Muscle of back (tissue), 11 donors: ENCODE data around the gene SH3BP4. TPM values are rescaled to one million over a fixed set of nuclear protein-coding genes. Genes with fewer than 3 reads are reported as not detected.

ENCODE experiments used
- DNase-seq, 3 donors: peaks; one replicate each; pipeline versions ENCODE4 v3.0.0 to v3.0.0-alpha.2; 2013
- polyA plus RNA-seq, 10 donors: library from polyadenylated mRNA; unstranded; fragments of 120-200 nt; gene quantifications; one replicate each; pipeline ENCODE4 v1.2.1, GENCODE V29; 2013; ENCODE audit not compliant: insufficient read length in 10 of 10

Gene SH3BP4
- polyA plus RNA-seq, 10 donors, result 12.8 to 19.8 (median 16.7) TPM

DNA sequence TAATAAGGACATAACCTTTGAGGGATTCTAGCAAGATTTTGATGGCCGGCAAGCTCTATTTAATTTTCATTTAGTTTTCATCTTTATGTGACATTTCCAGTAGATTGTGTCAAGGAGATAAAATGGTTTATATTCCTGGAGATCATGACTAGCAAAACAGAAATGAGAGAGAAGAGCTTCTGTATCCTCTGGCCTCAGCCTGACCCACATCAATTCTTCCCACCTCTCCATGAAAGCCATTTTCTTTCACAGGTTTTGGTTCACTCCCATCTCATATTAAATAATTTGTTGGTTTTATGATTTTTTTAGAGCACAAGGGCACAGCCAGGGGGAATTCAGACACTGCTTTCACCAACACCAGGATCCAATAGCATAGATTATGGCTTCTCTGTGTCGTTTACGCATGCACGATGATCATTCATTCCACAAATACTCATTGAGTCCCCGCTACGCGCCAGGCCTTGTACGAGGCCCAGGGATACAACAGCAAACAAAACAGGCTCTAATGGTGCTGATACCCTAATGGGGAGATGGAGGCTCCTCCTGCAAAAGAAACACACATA is 85.9 kb downstream of the SH3BP4 start:
- DNase-seq, result no peak

DNA sequence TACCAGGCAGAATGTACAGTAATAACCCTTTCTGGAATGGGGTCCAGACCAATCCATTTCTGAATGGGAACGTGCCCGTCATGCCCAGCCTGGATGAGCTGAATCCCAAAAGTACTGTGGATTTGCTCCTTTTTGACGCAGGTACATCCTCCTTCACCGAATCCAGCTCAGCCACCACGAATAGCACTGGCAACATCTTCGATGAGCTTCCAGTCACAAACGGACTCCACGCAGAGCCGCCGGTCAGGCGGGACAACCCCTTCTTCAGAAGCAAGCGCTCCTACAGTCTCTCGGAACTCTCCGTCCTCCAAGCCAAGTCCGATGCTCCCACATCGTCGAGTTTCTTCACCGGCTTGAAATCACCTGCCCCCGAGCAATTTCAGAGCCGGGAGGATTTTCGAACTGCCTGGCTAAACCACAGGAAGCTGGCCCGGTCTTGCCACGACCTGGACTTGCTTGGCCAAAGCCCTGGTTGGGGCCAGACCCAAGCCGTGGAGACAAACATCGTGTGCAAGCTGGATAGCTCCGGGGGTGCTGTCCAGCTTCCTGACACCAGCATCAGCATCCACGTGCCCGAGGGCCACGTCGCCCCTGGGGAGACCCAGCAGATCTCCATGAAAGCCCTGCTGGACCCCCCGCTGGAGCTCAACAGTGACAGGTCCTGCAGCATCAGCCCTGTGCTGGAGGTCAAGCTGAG is 89.6 kb downstream of the SH3BP4 start:
- DNase-seq, result no peak

DNA sequence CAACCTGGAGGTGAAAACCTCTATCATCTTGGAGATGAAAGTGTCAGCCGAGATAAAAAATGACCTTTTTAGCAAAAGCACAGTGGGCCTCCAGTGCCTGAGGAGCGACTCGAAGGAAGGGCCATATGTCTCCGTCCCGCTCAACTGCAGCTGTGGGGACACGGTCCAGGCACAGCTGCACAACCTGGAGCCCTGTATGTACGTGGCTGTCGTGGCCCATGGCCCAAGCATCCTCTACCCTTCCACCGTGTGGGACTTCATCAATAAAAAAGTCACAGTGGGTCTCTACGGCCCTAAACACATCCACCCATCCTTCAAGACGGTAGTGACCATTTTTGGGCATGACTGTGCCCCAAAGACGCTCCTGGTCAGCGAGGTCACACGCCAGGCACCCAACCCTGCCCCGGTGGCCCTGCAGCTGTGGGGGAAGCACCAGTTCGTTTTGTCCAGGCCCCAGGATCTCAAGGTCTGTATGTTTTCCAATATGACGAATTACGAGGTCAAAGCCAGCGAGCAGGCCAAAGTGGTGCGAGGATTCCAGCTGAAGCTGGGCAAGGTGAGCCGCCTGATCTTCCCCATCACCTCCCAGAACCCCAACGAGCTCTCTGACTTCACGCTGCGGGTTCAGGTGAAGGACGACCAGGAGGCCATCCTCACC is 90.2 kb downstream of the SH3BP4 start:
- no peak for DNase-seq

DNA sequence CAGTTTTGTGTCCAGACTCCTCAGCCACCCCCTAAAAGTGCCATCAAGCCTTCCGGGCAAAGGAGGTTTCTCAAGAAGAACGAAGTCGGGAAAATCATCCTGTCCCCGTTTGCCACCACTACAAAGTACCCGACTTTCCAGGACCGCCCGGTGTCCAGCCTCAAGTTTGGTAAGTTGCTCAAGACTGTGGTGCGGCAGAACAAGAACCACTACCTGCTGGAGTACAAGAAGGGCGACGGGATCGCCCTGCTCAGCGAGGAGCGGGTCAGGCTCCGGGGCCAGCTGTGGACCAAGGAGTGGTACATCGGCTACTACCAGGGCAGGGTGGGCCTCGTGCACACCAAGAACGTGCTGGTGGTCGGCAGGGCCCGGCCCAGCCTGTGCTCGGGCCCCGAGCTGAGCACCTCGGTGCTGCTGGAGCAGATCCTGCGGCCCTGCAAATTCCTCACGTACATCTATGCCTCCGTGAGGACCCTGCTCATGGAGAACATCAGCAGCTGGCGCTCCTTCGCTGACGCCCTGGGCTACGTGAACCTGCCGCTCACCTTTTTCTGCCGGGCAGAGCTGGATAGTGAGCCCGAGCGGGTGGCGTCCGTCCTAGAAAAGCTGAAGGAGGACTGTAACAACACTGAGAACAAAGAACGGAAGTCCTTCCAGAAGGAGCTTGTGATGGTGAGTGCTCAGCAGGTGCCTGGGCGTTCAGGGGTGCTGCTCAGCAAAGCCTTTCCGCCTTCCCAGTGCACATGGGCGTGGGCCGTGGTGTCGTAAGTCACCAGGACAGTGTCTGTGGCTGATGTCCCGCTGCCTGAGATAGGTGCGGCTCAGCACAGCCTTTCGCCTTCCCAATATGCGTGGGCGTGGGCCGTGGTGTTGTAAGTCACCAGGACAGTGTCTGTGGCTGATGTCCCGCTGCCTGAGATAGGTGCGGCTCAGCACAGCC is 91.0 kb downstream of the SH3BP4 start:
- no peak for DNase-seq

DNA sequence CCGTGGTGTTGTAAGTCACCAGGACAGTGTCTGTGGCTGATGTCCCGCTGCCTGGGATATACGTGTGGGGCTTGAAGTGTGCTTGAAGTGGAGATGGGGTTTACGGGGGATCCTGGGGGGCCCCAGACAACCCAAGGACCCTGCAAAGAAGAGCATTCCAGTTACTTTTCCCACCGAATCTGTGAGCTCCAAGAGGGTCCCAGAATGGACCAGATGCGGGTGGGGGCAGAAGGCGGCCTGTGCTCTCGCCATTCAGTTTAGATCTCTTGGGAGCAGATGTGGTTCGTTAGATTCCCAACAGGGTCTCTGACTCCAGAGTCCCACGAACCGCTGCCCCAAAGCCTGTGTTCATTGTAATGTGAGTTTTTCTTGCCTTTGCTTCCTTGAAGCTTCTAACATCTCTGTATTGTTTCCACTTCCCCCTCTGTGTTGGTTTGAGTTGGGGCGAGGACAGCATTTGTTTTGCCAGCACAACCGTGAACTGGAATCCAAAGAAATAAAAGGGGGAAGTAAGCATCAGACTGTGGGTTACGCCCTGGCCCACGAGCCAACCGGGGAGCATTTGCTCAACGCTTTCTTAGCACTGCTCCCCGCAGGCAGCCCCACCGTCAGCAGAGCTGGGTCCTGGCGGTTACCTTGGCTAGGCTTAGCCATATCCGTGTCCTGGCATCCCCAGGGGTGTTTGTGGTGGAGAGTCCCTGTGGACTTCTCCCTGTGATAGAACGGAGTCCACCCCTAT is 92.1 kb downstream of the SH3BP4 start:
- DNase-seq, result no peak

DNA sequence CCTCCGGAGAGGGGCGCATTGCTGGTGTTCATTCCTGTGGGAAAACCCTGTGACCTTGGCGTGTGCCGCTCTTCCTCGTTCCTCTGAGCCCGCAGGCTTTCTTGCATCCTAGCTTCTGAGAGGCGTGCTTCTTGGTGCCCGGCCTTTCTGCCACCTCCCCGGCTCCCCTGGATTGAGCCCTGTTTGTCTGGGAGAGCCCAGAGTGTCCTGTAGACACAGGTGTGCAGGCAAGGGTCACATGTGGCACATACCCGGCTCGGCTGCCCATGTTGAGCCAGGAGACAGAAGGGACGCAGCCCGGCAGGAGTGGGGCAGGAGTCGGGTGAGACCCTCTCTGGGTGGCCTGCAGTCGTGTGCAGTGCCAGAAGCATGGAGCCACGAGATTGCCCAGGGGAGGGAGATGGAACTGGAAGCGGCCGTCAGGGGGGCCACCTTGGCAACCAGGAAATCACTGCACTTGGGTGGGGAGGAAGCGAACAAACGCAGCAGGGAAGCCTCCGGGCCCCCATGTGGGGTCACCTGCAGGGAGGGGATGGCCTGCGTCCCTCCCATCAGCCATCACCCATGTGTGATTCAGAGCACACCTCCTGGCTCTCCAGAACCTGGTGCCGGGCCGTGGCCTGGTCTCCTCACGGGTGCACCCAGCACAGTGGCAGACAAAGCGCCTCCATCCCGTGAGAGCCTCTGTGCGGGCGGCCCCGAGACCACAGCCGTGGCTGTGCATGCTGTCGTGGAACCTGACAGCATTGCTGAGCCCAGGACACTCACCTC is 92.9 kb downstream of the SH3BP4 start:
- no peak for DNase-seq

DNA sequence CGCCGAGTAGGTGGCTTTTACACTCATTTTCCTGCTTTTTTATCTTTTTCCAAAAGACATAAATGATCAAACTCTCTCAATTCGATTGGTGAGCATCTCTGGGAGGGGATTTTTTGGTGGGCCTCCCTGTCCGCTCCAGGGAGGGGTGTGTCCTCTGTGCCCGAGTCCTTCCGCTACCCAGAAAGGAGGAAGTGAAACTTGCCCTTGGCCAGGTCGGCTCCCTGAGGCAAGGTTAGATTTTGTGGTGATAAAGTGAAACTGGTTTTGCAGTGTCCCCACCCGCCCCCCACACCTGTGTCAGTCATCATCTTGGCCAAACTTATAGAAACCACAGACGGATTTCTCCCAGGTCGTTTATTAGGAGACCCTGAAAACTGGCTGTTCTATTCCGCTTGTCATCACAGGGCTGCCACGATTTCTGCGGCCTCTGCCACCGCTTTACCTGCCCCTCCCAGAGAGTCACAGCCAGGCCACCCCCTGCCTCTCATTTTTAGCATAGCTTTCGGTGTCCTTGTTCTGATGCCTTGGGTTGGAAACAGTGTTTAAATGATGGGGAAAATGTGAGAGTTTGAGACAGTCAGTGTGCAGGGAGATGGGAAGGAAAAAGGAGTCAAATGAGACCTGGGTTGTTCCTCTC is 93.6 kb downstream of the SH3BP4 start:
- DNase-seq, result no peak

DNA sequence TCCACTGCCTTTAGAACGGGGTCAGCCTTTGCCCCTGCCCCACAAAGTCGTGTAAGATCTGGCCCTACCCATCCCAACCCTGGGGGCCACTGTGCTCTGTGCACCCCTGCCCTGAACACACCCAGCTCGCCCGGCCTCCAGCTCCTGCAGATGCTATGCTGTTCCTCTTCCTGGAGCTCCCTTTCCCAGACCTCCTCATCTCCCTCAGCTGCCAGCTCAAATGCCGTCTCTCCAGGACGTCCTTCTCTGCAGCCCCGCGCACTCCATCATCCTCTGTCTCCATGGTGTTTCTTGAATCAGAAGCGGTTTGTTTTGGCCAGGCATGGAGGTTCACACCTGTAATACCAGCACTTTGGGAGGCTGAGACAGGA is 94.1 kb downstream of the SH3BP4 start:
- no peak for DNase-seq

DNA sequence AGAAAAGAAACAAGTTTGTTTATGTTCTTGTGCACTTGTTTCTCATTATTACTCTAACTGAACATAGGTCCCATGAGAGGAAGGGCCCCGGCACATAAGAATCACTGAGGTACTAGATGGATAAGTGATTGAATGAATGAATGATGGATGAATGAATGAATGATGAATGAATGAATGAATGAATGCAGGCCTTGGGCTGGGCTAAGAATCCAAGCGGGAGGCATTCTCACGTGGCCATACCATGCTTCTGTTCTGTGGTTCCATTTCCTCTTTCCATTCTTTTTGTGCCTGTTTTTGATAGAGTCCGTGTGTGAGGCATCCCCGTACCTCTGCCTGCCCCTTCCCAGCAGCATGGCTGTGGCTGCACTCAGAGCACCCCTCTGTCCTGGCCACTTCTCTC is 94.8 kb downstream of the SH3BP4 start:
- DNase-seq, result no peak

DNA sequence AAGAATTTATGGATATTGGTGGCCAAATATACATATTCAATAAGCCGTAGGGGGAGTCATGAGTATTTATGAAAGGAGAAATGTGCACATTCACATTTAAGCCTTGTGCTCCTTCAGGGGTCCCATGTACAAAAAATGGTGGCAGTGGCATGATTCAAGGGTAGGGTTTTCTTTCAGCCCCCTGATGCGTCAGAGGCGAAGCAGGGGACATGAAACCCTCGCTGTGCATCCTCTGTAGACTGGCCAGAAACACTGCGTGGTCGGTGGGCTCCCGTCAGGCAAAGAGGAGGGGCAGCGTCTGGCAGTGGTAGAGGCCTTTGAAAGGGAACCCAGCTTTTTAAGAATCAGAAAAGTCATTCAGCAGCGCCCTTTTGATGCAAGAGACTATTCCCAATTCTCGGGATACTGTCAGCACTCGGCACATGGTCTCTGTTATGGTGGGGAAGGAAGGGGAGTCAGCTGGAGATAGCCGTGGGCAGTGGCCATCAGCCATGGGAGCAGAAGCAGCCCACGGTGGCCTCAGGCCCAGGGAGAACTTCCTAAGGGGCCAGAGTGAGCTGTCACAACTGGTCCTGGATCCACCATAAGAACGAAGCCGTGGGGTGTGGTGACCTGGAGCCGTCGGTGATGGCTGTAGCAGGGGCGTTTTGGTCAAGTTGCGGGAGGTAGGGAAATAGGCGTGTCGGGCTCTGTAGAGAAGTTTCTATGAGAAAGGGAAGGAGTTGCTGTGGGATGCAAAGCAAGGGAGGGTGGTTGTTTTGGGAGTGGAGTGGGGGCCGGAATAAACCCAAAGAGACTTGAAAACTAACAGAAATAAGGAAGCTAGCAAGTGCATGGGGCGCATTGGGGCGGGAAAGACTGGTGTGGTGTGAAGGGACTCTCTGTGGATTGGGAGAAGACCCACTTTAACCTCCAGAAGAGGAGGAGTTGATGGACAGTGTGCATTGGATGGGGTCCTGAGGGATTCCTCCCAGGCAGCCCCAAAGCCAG is 95.6 kb downstream of the SH3BP4 start:
- no peak for DNase-seq

DNA sequence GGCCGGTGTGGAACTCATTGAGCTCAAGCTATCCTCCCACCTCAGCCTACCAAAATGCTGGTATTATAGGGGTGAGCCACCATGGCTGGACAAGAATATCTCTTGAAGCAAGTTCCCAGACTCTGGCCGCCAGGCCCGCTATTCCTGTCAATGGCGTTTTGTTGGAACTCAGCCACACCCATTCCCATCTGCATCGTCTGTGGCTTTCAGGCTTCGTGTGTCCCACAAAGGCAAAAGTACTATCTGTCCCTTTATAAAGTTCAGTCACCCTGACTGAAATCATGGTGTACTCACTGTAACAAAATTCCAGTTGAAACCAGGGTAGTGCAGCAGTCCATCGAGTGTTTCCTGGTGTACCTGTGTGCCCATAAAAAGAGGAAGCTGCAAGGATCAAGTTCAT is 96.7 kb downstream of the SH3BP4 start:
- DNase-seq, result no peak

DNA sequence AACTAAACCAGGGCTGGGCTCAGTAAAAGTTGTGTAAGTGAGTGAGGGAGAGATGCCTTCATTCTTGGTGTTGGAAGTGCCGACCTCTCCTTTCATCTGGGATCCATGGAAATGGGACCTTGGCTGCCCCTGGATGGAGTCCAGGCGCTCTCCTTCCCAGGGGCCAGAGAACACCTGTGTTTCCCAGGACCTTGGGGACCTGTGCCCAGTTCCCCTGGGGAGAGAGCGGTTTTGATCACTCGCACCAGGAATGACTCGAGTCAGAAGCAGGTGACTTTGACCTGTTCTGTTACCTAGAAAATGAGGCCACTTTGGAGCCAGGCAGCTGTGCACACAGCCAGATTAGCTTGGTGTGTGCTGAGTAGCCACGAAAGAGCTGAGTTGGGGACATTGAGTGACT is 97.3 kb downstream of the SH3BP4 start:
- DNase-seq, result no peak

DNA sequence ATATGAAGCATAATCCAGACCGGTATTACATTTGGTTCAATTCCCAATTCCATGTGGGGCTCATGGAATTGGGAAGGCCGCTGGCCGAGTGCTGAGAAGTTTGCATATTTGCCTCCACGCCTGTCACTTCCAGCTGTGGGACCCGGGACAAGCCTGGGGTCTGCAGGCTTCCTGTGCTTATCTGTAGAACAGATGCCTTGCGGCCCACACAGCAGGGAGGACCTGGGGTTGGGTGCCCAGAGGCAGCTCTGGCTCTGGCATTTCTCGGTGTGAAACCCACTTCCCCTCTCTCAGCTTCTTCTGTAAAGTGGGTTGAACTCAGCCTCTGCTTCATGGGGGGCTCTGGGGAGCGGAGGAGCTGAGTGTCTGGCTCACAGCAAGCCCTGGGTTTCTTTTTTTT is 97.9 kb downstream of the SH3BP4 start:
- DNase-seq, result no peak

DNA sequence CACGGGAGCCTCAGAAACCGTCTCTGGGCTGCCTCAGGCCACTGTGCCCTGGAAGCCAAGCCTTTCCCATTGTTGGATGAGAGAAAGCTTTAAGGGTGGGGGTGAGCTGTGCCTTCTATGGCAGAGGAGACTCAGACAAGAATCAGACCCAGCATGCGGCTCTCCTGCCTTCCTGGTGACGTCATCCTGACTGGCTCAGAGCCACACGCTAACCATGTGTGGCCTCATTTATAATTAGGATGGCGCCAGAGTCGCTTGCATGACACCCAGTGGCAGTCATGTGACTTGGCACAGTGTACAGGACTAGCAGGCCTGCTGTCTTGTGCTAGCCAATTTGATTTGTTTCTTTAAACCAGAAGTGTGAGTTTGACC is 99.1 kb downstream of the SH3BP4 start:
- peak; percentile 82 to 98 (median 85) for DNase-seq

DNA sequence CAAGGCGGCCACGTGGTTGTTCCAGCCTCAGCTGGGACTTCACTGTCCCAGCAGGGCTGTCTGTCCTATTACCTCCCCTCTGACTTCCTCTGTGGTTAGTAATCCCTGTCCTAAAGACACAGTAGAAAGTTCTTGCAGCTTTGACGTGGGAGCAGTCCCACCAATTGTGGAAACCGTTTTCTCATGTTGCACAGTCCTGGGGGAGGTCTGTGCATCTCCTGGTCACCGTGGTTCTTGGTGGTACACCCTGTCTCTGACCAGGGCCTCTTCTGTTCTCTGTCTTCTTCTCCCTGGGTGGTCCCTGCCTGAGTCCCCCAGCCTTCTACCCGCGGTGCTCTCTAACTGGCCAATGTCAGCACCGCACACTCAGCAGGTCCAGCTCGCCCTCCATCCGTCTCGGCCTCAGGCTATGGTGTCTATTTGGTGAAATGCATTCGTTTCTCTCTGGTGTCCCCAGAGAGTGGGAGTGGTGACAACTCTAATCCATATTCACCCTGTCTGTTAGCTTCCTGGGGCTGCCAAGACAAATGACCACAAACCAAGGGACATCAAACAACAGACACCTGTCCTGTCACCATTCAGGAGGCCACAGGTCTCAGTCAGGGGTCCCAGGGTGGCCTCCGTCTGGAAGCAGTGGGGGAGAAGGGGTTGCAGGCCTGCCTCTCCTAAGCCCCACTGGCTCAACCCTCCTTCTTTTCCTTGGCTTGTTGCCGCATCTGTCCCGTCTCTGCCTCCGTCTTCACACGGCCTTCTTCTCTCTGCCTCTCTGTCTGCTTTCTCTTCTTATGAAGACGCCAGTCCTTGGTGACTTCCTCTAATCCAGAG is 99.8 kb downstream of the SH3BP4 start:
- DNase-seq, result peak in 1 of 3 donors; percentile 69

DNA sequence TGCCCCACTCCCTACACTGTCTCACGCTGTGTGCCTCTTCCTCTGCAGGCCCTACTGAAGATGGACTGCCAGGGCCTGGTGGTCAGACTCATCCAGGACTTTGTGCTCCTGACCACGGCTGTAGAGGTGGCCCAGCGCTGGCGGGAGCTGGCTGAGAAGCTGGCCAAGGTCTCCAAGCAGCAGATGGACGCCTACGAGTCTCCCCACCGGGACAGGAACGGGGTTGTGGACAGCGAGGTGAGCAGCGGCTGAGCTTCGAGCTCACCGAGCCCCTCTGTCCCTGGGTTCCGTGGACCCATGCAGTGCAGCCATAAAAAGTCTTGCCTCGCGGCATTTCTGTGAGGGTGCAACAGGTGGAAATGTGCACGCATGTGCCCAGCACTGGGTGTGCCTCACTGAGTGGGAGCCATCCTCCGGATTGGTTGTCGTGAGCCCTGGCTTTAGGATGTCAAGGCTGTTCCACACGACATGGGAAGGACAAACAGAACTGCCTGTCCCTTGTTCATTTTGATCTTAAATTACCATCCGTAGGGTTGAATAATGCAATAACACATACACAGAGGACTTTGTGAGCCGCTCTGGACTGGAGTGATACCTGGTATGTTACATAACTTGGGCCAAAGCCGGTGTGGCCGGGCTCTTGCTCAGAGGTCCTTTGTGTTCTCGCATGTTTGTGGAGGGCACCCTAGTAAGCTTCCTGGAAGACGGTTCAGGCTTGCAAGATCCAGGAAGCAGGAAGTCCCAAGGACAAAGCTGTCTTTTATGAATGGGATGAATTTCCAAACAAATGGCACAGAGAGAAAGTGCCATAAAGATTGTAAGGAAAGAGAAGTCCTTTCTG is 100.9 kb downstream of the SH3BP4 start:
- DNase-seq, result no peak

DNA sequence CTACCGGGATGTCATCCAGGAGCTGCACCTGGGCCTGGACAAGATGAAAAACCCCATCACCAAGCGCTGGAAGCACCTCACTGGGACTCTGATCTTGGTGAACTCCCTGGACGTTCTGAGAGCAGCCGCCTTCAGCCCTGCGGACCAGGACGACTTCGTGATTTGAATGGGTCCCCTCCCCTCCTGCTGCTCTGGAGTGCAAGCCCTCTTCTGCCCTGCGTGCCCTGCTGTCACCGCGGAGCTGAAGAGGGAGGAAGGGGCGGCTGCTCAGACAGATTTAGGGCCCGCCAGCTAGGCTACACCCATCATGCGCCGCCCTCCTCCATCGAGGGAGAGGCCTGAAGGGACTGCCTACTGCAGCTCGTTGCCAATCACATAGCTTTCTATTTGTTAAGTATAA is 101.8 kb downstream of the SH3BP4 start:
- DNase-seq, result no peak
